WTC11 (cell line): ENCODE measurements around the gene MORN1. TPM values are rescaled to one million over a fixed set of nuclear protein-coding genes. Genes with fewer than 3 reads are reported as not detected.

Experiments
- ATAC-seq: fragments of 200-7000 bp; cut with Tn5 transposase; 2 replicates; pipeline ENCODE4 v1.10.0; 2021; ENCODE audit warnings: mild to moderate bottlenecking, moderate library complexity
- CTCF ChIA-PET: fragments of 300-600 bp; sonication (Branson Sonifier 250); formaldehyde crosslinking; loops from one replicate; lab custom pipeline; 2021; ENCODE audit warnings: antibody characterized with exemption; lab: Charles Lee
- POLR2A ChIA-PET: fragments of 350-600 bp; sonication (Branson Sonifier 250); formaldehyde crosslinking; loops from one replicate; lab custom pipeline; 2021; ENCODE audit warnings: antibody characterized with exemption; lab: Charles Lee
- DNase-seq: peaks from one replicate; pipeline ENCODE4 v3.0.0; 2021; ENCODE audit warnings: low spot score
- H3K27ac Mint-ChIP-seq: 2 replicates; pipeline ENCODE4 v1.8.0; 2021; ENCODE audit warnings: mixed read lengths
- H3K27me3 Mint-ChIP-seq: 2 replicates; pipeline ENCODE4 v1.8.0; 2021; ENCODE audit warnings: low read depth, mild to moderate bottlenecking, moderate library complexity, mixed read lengths
- H3K36me3 Mint-ChIP-seq: 2 replicates; pipeline ENCODE4 v1.8.0; 2021; ENCODE audit warnings: mixed read lengths
- H3K4me1 Mint-ChIP-seq: 2 replicates; pipeline ENCODE4 v1.8.0; 2022; ENCODE audit warnings: mixed read lengths
- H3K4me3 Mint-ChIP-seq: 2 replicates; pipeline ENCODE4 v1.8.0; 2021; ENCODE audit warnings: mild to moderate bottlenecking, moderate library complexity, mixed read lengths
- H3K9me3 Mint-ChIP-seq: 2 replicates; pipeline ENCODE4 v1.8.0; 2021; ENCODE audit warnings: mixed read lengths
- AR ChIP-seq: fragments of 250-450 bp; sonication (Bioruptor Pico); IDR thresholded peaks from 2 replicates; pipeline ENCODE4 v1.9.0; 2021; ENCODE audit warnings: mild to moderate bottlenecking
- CREB1 ChIP-seq: sonication (generic); formaldehyde crosslinking; IDR thresholded peaks from 2 replicates; pipeline ENCODE4 v1.8.0; 2023; ENCODE audit warnings: mild to moderate bottlenecking, missing genetic modification reagents
- ERG ChIP-seq: fragments of 250-450 bp; sonication (Bioruptor Pico); IDR thresholded peaks from 2 replicates; pipeline ENCODE4 v1.8.0; 2021; ENCODE audit warnings: mild to moderate bottlenecking
- HMGA2 ChIP-seq: fragments of 250-450 bp; sonication (Bioruptor Pico); IDR thresholded peaks from 2 replicates; pipeline ENCODE4 v1.4.0; 2021; ENCODE audit warnings: mild to moderate bottlenecking, moderate library complexity
- IRF1 ChIP-seq: sonication (generic); formaldehyde crosslinking; IDR thresholded peaks from 2 replicates; pipeline ENCODE4 v1.8.0; 2023; ENCODE audit warnings: missing genetic modification reagents
- KAT7 ChIP-seq: sonication (generic); formaldehyde crosslinking; IDR thresholded peaks from 2 replicates; pipeline ENCODE4 v1.8.1; 2023; ENCODE audit warnings: missing genetic modification reagents, mild to moderate bottlenecking, borderline replicate concordance
- NR1H2 ChIP-seq: sonication (generic); formaldehyde crosslinking; IDR thresholded peaks from 2 replicates; pipeline ENCODE4 v1.9.0; 2021; ENCODE audit warnings: mild to moderate bottlenecking, moderate library complexity, missing genetic modification reagents
- OVOL2 ChIP-seq: fragments of 250-450 bp; sonication (Bioruptor Pico); IDR thresholded peaks from 2 replicates; pipeline ENCODE4 v1.9.0; 2021; ENCODE audit warnings: mild to moderate bottlenecking, borderline replicate concordance
- PREB ChIP-seq: sonication (generic); formaldehyde crosslinking; IDR thresholded peaks from 2 replicates; pipeline ENCODE4 v1.8.1; 2022; ENCODE audit warnings: mild to moderate bottlenecking, missing genetic modification reagents, moderate library complexity, borderline replicate concordance
- RELA ChIP-seq: sonication (generic); formaldehyde crosslinking; IDR thresholded peaks from 2 replicates; pipeline ENCODE4 v1.8.1; 2022; ENCODE audit warnings: missing genetic modification reagents, mild to moderate bottlenecking, borderline replicate concordance
- TEAD1 ChIP-seq: sonication (generic); formaldehyde crosslinking; IDR thresholded peaks from 2 replicates; pipeline ENCODE4 v1.8.0; 2022; ENCODE audit warnings: mild to moderate bottlenecking, missing genetic modification reagents
- TEAD4 ChIP-seq: sonication (generic); formaldehyde crosslinking; IDR thresholded peaks from 2 replicates; pipeline ENCODE4 v1.8.0; 2022; ENCODE audit warnings: mild to moderate bottlenecking, missing genetic modification reagents
- ZMAT4 ChIP-seq: fragments of 250-450 bp; sonication (Bioruptor Pico); IDR thresholded peaks from 2 replicates; pipeline ENCODE4 v1.9.0; 2021; ENCODE audit warnings: mild to moderate bottlenecking
- ZNF219 ChIP-seq: sonication (generic); formaldehyde crosslinking; IDR thresholded peaks from 2 replicates; pipeline ENCODE4 v1.8.0; 2023; ENCODE audit warnings: missing genetic modification reagents, mild to moderate bottlenecking, borderline replicate concordance
- ZNF263 ChIP-seq: sonication (generic); formaldehyde crosslinking; IDR thresholded peaks from 2 replicates; pipeline ENCODE4 v1.8.1; 2022; ENCODE audit warnings: low read depth, mild to moderate bottlenecking, moderate library complexity, missing genetic modification reagents
- ZNF416 ChIP-seq: fragments of 250-450 bp; sonication (Bioruptor Pico); IDR thresholded peaks from 2 replicates; pipeline ENCODE4 v1.9.0; 2021; ENCODE audit warnings: mild to moderate bottlenecking, inconsistent platforms
- ZNF512 ChIP-seq: sonication (generic); formaldehyde crosslinking; IDR thresholded peaks from 2 replicates; pipeline ENCODE4 v1.8.1; 2022; ENCODE audit warnings: missing genetic modification reagents, borderline replicate concordance
- total RNA-seq: library from RNA; stranded (reverse); gene quantifications from 3 replicates; pipeline ENCODE4 v1.2.3, GENCODE V29; 2021
- TF ChIP-seq, protein P1 (sequence below): sonication (generic); formaldehyde crosslinking; IDR thresholded peaks from 2 replicates; pipeline ENCODE4 v1.8.1; 2023; ENCODE audit warnings: mild to moderate bottlenecking, missing genetic modification reagents, moderate library complexity
- TF ChIP-seq, protein P2 (sequence below): sonication (generic); formaldehyde crosslinking; IDR thresholded peaks from 2 replicates; pipeline ENCODE4 v1.8.0; 2022; ENCODE audit warnings: mild to moderate bottlenecking, missing genetic modification reagents
- TF ChIP-seq, protein P3 (sequence below): fragments of 200-600 bp; IDR thresholded peaks from 2 replicates; pipeline ENCODE4 v1.8.0; 2022; ENCODE audit warnings: antibody characterized with exemption

Gene MORN1
- total RNA-seq, 1 experiment from 2014 or later, result 14.5 TPM

GRCh38 chr1:2295526-2295925 is 95.8 kb downstream of the MORN1 start (continued):
- TF ChIP-seq, protein P1, sequence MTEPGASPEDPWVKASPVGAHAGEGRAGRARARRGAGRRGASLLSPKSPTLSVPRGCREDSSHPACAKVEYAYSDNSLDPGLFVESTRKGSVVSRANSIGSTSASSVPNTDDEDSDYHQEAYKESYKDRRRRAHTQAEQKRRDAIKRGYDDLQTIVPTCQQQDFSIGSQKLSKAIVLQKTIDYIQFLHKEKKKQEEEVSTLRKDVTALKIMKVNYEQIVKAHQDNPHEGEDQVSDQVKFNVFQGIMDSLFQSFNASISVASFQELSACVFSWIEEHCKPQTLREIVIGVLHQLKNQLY (CRISPR knock-in tag), result no peak
- TF ChIP-seq, all 79 proteins: peak for 0

GRCh38 chr1:2294725-2295078 is 96.7 kb downstream of the MORN1 start:
- DNase-seq, result no peak
- Mint-ChIP-seq H3K4me3 (no peak overlapping the region), H3K27me3 (no peaks in the 10 kb centered on the region), H3K27ac (no peak overlapping the region), H3K9me3 (no peaks in the 10 kb centered on the region), H3K36me3 (no peaks in the 10 kb centered on the region; the same call in 1 of the 2 replicates), H3K4me1 (peaks cover 35% of the 10 kb centered on the region)
- ATAC-seq, result no peak
- POLR2A ChIA-PET, result no interaction called here
- TF ChIP-seq NR1H2 (CRISPR knock-in tag), result no peak
- TF ChIP-seq TEAD4 (CRISPR knock-in tag), result no peak
- TF ChIP-seq HMGA2 (CRISPR knock-in tag), result no peak
- TF ChIP-seq ZNF219, result no peak
- TF ChIP-seq ZNF263 (CRISPR knock-in tag), result no peak
- TF ChIP-seq CREB1 (CRISPR knock-in tag), result no peak
- no peak for TF ChIP-seq ERG (CRISPR knock-in tag)
- TF ChIP-seq PREB (CRISPR knock-in tag), result no peak
- TF ChIP-seq KAT7 (CRISPR knock-in tag), result no peak
- TF ChIP-seq ZNF416 (CRISPR knock-in tag), result no peak
- TF ChIP-seq RELA (CRISPR knock-in tag), result no peak
- no peak for TF ChIP-seq ZMAT4 (CRISPR knock-in tag)
- no peak for TF ChIP-seq IRF1 (CRISPR knock-in tag)
- TF ChIP-seq, protein P2, sequence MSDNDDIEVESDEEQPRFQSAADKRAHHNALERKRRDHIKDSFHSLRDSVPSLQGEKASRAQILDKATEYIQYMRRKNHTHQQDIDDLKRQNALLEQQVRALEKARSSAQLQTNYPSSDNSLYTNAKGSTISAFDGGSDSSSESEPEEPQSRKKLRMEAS (CRISPR knock-in tag), result no peak
- TF ChIP-seq AR, result no peak
- TF ChIP-seq ZNF512 (CRISPR knock-in tag), result no peak
- TF ChIP-seq OVOL2 (CRISPR knock-in tag), result no peak
- TF ChIP-seq, protein P3, sequence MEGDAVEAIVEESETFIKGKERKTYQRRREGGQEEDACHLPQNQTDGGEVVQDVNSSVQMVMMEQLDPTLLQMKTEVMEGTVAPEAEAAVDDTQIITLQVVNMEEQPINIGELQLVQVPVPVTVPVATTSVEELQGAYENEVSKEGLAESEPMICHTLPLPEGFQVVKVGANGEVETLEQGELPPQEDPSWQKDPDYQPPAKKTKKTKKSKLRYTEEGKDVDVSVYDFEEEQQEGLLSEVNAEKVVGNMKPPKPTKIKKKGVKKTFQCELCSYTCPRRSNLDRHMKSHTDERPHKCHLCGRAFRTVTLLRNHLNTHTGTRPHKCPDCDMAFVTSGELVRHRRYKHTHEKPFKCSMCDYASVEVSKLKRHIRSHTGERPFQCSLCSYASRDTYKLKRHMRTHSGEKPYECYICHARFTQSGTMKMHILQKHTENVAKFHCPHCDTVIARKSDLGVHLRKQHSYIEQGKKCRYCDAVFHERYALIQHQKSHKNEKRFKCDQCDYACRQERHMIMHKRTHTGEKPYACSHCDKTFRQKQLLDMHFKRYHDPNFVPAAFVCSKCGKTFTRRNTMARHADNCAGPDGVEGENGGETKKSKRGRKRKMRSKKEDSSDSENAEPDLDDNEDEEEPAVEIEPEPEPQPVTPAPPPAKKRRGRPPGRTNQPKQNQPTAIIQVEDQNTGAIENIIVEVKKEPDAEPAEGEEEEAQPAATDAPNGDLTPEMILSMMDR, result no peak
- TF ChIP-seq TEAD1, result no peak
- TF ChIP-seq, all 79 proteins: peak for 0
- CTCF ChIA-PET, result interaction anchor here (1.8 kb wide), 1 partner anchor 87 kb away, joined by 5 read pairs; no protein-coding TSS in a partner anchor
